HFFc6 (cell line): Measurements from ENCODE around the gene HLA-DPB1. TPM values are rescaled to one million over a fixed set of nuclear protein-coding genes. Genes with fewer than 3 reads are reported as not detected.

ENCODE experiments used
- DNase-seq: peaks from one replicate; pipeline ENCODE4 v3.0.0-alpha.2; 2018
- H3K27ac Mint-ChIP-seq: 2 replicates; pipeline ENCODE4 v1.8.0; 2020; ENCODE audit warnings: mild to moderate bottlenecking, mixed read lengths
- H3K27me3 Mint-ChIP-seq: 2 replicates; pipeline ENCODE4 v1.8.0; 2021; ENCODE audit warnings: mild to moderate bottlenecking, moderate library complexity, mixed read lengths; ENCODE audit not compliant: insufficient read depth
- H3K36me3 Mint-ChIP-seq: 2 replicates; pipeline ENCODE4 v1.8.0; 2021; ENCODE audit warnings: low read depth, mixed read lengths
- H3K4me1 Mint-ChIP-seq: 2 replicates; pipeline ENCODE4 v1.8.0; 2020; ENCODE audit warnings: low read depth, mixed read lengths
- H3K4me3 Mint-ChIP-seq: 2 replicates; pipeline ENCODE4 v1.8.0; 2020; ENCODE audit warnings: mild to moderate bottlenecking, moderate library complexity, mixed read lengths
- H3K9me3 Mint-ChIP-seq: 2 replicates; pipeline ENCODE4 v1.8.0; 2020; ENCODE audit warnings: mild to moderate bottlenecking, mixed read lengths
- total RNA-seq, 6 experiments: library from RNA; stranded (reverse); fragmentation: NEBNext Ultra II Directional; extraction: Animal tissue kit (Norgen Biotek cat#: 25700); gene quantifications; 2 replicates in 1 of 6; 3 replicates in 5 of 6; pipeline ENCODE4 v1.2.3, GENCODE V29; 2021
- TF ChIP-seq, protein P1 (sequence below): fragments of 200-600 bp; sonication (generic); IDR thresholded peaks from 2 replicates; pipeline ENCODE4 v1.5.0; 2021; ENCODE audit warnings: antibody characterized with exemption, mild to moderate bottlenecking

Gene HLA-DPB1
- total RNA-seq, 6 experiments from 2014 or later = 1.6 to 4.8 (median 1.9) TPM

DNA sequence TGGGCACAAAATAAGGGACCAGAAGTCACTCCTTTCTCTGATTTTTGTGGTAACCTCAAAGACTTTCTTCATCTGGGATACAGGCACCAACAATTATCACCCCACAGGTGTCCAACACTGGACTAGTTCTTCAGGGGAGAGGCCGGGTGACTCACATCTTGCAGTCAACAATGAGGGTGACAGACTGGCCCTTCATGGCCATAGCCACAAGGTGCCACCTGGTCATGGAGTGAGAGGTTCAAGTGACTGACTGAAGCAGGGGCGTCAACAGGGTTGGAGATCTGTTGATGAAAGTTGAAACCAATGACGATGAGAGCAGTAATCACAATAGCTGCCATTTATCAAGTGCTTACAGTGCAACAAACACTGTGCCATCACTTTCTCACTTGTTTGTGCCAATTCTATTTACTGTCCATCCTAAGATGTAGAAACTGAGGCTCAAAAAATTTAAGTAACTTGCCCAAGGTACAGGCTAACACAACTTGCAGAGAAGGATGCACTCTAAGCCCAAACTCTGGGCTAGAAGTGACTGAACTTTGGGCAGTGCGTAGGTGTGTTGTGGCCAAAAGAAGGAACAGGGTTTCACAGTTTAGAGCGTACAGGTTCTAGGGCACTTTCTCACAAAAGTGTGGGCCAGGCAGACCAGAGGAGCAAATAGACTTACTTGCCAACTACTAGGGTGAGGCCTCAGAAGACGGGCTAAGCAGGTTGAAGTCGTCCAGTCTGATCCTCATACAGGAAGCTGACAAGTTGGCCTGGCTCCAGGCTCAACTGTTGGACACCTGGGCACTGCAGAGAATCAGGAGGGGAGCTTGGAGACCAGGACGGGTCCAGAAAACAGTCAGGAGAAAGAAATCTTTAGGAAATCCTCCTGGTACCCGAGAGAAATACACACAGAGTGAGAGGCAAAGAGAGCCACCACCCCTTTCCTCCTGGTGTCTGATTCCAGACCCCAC lies 30.4 kb downstream of the HLA-DPB1 start:
- TF ChIP-seq, protein P1, sequence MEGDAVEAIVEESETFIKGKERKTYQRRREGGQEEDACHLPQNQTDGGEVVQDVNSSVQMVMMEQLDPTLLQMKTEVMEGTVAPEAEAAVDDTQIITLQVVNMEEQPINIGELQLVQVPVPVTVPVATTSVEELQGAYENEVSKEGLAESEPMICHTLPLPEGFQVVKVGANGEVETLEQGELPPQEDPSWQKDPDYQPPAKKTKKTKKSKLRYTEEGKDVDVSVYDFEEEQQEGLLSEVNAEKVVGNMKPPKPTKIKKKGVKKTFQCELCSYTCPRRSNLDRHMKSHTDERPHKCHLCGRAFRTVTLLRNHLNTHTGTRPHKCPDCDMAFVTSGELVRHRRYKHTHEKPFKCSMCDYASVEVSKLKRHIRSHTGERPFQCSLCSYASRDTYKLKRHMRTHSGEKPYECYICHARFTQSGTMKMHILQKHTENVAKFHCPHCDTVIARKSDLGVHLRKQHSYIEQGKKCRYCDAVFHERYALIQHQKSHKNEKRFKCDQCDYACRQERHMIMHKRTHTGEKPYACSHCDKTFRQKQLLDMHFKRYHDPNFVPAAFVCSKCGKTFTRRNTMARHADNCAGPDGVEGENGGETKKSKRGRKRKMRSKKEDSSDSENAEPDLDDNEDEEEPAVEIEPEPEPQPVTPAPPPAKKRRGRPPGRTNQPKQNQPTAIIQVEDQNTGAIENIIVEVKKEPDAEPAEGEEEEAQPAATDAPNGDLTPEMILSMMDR = no peak
- Mint-ChIP-seq H3K36me3 (no peaks in the 10 kb centered on the region), H3K4me3 (no peak overlapping the region), H3K4me1 (no peaks in the 10 kb centered on the region), H3K27me3 (peaks cover 22% of the 10 kb centered on the region), H3K9me3 (peaks cover 7% of the 10 kb centered on the region), H3K27ac (no peak overlapping the region)
- no peak for DNase-seq

- Mint-ChIP-seq H3K36me3 (no peaks in the 10 kb centered on the region), H3K4me1 (no peaks in the 10 kb centered on the region), H3K27ac (no peak overlapping the region), H3K27me3 (peaks cover 17% of the 10 kb centered on the region), H3K9me3 (no peaks in the 10 kb centered on the region), H3K4me3 (no peak overlapping the region)
- TF ChIP-seq, protein P1 = no peak
- DNase-seq = no peak
Measured at GRCh38 chr6:33107641-33108040, 31.9 kb downstream of the HLA-DPB1 start.

DNA sequence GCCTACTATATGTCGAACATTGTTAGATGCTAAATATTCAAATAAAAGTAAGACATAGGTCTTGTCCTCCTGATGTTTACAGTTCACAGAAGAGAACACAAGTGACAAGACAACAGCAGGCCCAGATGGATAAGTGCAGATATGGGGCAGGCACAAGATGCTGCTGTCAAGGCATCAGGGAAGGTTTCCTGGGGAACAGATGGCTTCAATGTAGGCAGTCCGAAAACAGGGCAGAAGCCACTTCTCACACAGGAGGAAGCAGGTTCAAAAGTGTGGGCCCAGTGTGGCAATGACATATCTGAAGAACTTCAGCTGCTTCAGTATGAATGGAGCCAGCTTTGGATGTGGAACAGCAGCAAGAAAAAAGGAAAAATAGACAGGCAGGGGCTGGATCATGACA lies 32.5 kb downstream of the HLA-DPB1 start:
- no peaks in the 10 kb centered on the region for H3K9me3 Mint-ChIP-seq
- H3K27ac Mint-ChIP-seq = no peak overlapping the region
- no peak overlapping the region for H3K4me3 Mint-ChIP-seq
- no peak for DNase-seq
- no peaks in the 10 kb centered on the region for H3K4me1 Mint-ChIP-seq
- no peaks in the 10 kb centered on the region for H3K36me3 Mint-ChIP-seq
- peaks cover 17% of the 10 kb centered on the region for H3K27me3 Mint-ChIP-seq
- TF ChIP-seq, protein P1 = no peak

DNA sequence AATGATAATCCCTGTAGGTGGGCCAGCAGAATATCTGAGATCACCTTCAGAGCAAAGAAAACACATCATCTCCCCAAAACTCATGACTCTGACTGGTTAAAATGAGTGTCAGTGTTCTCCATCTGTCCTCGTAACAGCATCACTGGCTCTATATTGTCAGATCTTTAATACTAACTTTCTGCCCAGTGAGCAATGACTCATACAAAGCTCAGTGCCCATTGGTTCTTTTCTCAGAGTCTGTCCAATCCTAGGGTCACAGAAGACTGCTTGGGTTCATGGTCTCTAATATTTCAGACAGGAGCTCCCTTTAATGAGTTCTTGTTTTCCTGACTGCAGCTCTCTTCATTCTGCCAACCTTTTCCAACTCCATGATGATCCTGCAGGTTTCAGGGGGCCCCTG lies 36.4 kb downstream of the HLA-DPB1 start:
- Mint-ChIP-seq H3K27me3 (peaks cover 44% of the 10 kb centered on the region), H3K4me3 (no peak overlapping the region)

DNA sequence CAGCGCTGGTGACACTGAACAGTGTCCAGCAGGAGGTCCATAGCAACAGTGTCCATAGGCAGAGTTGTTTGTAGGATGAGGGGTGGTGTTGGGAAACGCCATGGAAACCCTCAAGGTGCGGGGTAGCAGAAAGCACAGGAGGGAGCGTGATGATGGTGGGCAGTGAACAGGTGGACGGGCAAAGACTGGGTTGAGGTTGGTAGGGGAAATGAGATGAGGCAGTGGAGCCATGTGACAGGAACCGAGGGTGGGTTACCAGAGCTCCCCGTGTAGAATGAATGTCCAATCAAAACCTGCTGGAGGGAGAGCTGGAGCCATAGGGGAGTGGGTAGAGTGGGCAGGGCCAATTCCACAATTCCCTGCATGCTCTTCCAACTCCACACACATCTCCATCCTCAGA lies 38.0 kb downstream of the HLA-DPB1 start:
- H3K27ac Mint-ChIP-seq = no peak overlapping the region

More for the DNA sequence above, 36.4 kb downstream of the HLA-DPB1 start:
- Mint-ChIP-seq H3K36me3 (no peaks in the 10 kb centered on the region), H3K9me3 (no peaks in the 10 kb centered on the region), H3K27ac (no peak overlapping the region), H3K4me1 (no peaks in the 10 kb centered on the region; the same call in 1 of the 2 replicates)
- TF ChIP-seq, protein P1 = no peak
- DNase-seq = peak; percentile 60

More for the DNA sequence above, 38.0 kb downstream of the HLA-DPB1 start:
- Mint-ChIP-seq H3K4me3 (no peak overlapping the region), H3K4me1 (no peaks in the 10 kb centered on the region; the same call in 1 of the 2 replicates), H3K36me3 (no peaks in the 10 kb centered on the region), H3K9me3 (no peaks in the 10 kb centered on the region), H3K27me3 (peaks cover 46% of the 10 kb centered on the region)
- no peak for DNase-seq
- TF ChIP-seq, protein P1 = no peak
